ENCODE data around the gene PRICKLE2.
A peak's percentile ranks its signal among the peaks of the same experiment; 100 is the strongest.

The PRICKLE2 gene

DNA sequence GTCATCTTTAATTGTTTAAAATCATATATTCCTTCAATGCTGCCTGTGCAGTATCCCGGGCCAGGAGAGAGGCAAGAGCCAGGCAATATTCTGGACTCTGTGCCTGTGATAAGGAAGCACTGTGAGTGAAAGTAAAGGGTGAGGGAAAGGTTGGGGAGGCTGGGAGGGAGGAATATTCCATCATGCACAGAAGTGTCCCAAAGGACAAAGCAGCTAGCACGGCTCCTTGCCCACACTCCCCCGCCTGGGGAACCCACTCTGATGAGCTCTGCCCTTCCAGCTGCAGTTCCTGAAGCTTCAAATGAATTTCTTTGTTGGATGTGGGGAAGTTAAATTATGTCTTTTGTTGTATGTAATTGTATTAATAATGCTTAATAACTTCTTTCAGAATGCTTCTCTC, 1.5 kb upstream of the PRICKLE2 start:
- Histone ChIP-seq H3K27ac (ENCODE audit: extremely low read depth, low read depth, low read length) (no peak overlapping the region), H3K9me3 (ENCODE audit: control insufficient read depth, insufficient read depth, low read depth, low read length) (no peaks in the 10 kb centered on the region), H3K36me3 (ENCODE audit: control insufficient read depth in 2 of 2, insufficient read depth in 1 of 2, low read length in 2 of 2) (no peaks in the 10 kb centered on the region), H3K4me1 (ENCODE audit: control insufficient read depth, insufficient read depth, low read length) (no peaks in the 10 kb centered on the region), H3K4me3 (ENCODE audit: low read depth, low read length) (no peak overlapping the region)
- no peak for TF ChIP-seq OSR2 (tag by site-specific recombination; IDR thresholded peaks at IDR 0.05)
- no peak for TF ChIP-seq ZNF514 (tag by site-specific recombination; IDR thresholded peaks at IDR 0.05)
- ChIA-PET POLR2A (no interaction called here), CTCF (interaction anchor here (0.6 to 1.1 kb wide), 2 partner anchors 12 to 1914 kb away, joined by 4 read pairs; no protein-coding TSS in a partner anchor)

DNA sequence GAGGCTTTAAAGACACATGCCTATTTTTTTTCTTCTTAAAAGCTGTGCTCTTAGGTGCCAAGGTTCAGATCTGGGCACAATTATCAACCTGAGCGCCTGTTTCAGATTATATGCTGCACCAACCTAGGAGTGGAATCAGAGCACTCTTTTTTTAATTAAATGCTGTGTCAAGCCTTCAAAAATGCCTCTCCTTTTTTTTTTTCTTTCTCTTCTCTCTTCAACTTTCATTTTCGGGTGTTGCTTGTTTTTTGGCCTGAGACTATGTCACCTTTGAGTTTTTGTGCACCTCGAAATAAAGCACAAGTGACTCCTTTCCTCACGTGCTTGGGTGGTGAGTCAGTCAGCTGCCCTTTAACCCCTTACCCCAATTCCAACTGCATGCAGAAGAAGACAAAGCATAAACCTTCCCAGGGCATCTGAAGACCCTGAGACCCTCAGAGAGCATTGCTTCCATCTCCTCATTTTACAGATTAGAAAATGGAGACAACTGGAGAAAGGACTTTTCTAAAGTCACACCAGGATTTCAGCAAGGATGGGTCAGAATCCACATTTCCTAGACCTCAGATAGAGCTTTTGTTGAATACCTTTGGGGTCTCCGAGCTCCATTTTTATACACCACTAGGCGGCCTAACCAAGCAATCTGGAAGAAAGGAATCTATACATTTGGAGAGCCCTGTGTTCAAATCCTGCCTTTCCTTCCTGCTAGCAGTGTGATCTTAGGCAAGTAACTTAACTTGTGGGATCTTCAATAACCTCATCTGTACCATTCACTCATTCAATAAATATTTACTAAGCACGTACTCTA, 631 bp upstream of the PRICKLE2 start:
- ChIA-PET POLR2A (no interaction called here), CTCF (interaction anchor here (0.6 to 1.1 kb wide), 3 partner anchors 13 to 1913 kb away, joined by 3 to 4 read pairs (median 4); no protein-coding TSS in a partner anchor)
- H3K36me3 ChIP-seq (ENCODE audit: control insufficient read depth in 2 of 2, insufficient read depth in 1 of 2, low read length in 2 of 2): no peaks in the 10 kb centered on the region
- H3K4me1 ChIP-seq (ENCODE audit: control insufficient read depth, insufficient read depth, low read length): no peaks in the 10 kb centered on the region; the same call in 1 of the 2 replicates
- H3K27ac ChIP-seq (ENCODE audit: extremely low read depth, low read depth, low read length): no peak overlapping the region
- H3K4me3 ChIP-seq (ENCODE audit: low read depth, low read length): no peak overlapping the region
- no peaks in the 10 kb centered on the region for H3K9me3 ChIP-seq (ENCODE audit: control insufficient read depth, insufficient read depth, low read depth, low read length)
- TF ChIP-seq ZNF571 (tag by site-specific recombination; IDR thresholded peaks at IDR 0.05) (no peak), ZNF561 (tag by site-specific recombination; IDR thresholded peaks at IDR 0.05; ENCODE audit: borderline replicate concordance) (no peak), OVOL3 (tag by site-specific recombination; IDR thresholded peaks at IDR 0.05) (no peak), KLF10 (tag by site-specific recombination; IDR thresholded peaks at IDR 0.05) (no peak), ZNF350 (tag by site-specific recombination; IDR thresholded peaks at IDR 0.05) (no peak), ZNF214 (tag by site-specific recombination; IDR thresholded peaks at IDR 0.05; ENCODE audit: borderline replicate concordance) (no peak), ZNF23 (tag by site-specific recombination; IDR thresholded peaks at IDR 0.05; ENCODE audit: borderline replicate concordance) (no peak)

DNA sequence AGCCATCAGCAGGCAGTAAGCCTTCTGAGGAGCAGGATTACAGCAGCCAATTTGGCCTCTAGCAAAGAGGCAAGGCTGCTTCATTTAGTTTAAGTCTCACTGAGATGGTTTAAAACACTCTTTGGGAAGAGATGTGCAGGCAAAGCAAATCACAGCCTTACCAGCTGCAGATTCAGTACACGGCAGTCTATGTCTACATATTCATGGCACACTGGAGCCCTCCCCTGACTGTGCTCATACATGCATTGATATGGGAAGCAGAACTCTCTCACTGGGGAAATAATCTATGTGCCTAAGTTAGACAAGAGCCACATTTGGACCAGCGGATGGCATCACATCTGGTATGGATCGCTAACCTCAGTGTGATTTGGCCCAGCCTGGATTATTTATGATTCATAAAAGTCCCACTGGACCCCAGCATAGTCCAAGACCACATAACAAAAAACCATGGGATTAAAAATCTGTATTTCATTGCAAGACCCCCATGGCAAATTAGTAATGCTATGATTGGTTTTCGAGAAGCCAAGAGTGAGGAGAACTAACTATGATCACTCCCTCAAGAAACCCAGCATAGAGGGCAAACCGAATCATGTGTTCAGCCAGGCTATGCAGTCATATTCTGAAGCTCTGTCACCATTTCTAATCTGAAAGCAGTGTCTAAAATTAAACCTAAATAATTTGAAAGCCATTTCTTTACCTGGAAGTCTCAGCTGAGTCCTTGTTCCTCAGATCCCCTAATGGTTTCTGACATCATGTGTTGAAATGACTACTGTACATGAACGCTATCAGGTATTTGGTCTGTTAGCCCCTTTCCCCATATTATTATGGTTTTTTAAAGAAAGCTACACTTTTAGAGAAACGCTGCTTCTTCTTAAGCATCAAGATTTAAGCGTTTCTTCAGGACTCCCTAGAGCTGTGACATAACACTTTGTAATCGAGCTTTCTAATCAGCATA, 1.2 kb downstream of the PRICKLE2 start:
- TF ChIP-seq, protein P1, sequence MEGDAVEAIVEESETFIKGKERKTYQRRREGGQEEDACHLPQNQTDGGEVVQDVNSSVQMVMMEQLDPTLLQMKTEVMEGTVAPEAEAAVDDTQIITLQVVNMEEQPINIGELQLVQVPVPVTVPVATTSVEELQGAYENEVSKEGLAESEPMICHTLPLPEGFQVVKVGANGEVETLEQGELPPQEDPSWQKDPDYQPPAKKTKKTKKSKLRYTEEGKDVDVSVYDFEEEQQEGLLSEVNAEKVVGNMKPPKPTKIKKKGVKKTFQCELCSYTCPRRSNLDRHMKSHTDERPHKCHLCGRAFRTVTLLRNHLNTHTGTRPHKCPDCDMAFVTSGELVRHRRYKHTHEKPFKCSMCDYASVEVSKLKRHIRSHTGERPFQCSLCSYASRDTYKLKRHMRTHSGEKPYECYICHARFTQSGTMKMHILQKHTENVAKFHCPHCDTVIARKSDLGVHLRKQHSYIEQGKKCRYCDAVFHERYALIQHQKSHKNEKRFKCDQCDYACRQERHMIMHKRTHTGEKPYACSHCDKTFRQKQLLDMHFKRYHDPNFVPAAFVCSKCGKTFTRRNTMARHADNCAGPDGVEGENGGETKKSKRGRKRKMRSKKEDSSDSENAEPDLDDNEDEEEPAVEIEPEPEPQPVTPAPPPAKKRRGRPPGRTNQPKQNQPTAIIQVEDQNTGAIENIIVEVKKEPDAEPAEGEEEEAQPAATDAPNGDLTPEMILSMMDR (tag by site-specific recombination; IDR thresholded peaks at IDR 0.05): 0 out of 2 replicates have a peak, but pooled peaks have one; percentile 32
- no peak for TF ChIP-seq ZNF670 (tag by site-specific recombination; IDR thresholded peaks at IDR 0.05; ENCODE audit: low read depth)
- Histone ChIP-seq H3K36me3 (ENCODE audit: control insufficient read depth in 2 of 2, insufficient read depth in 1 of 2, low read length in 2 of 2) (no peaks in the 10 kb centered on the region), H3K27ac (ENCODE audit: extremely low read depth, low read depth, low read length) (no peak overlapping the region), H3K4me1 (ENCODE audit: control insufficient read depth, insufficient read depth, low read length) (no peaks in the 10 kb centered on the region; the same call in 1 of the 2 replicates), H3K4me3 (ENCODE audit: low read depth, low read length) (no peak overlapping the region), H3K9me3 (ENCODE audit: control insufficient read depth, insufficient read depth, low read depth, low read length) (no peaks in the 10 kb centered on the region)
- ChIA-PET POLR2A (interaction anchor here (0.9 kb wide), 1 partner anchor 15 kb away, joined by 3 read pairs; no protein-coding TSS in a partner anchor), CTCF (interaction anchor here (1.0 to 1.1 kb wide), 2 partner anchors 10 to 20 kb away, joined by 3 read pairs; no protein-coding TSS in a partner anchor)

DNA sequence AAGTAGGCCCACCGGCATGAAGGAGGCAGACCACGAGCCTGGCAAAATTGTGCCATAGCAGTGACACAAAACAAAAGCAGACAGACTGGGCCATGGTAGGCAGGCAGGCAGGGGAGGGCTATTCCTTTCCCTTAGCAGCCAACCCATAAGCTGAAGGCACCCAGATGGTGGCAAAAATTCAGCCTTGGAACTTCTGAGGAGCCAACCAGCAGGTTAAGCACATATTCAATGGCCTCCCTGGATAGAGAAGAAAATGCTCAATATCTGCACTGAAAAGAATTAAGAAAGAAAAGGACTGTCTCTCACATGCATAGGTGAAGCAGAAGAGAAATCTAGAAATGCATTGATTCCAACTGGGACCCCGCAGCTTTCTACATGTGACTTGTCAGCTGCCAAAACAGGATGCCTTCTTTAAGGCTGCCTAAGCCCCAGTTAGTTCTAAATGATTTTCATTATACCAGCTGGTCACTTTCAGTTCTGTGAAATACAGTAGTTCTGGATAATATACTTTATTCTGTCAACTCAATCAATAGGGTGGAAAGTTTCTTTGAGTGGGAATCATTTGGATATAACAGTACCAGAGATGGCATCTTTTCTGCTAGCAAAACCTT, 2.7 kb downstream of the PRICKLE2 start:
- ChIA-PET CTCF (interaction anchor here (1.2 kb wide), 1 partner anchor 192 kb away, joined by 4 read pairs; no protein-coding TSS in a partner anchor), POLR2A (no interaction called here)
- Histone ChIP-seq H3K9me3 (ENCODE audit: control insufficient read depth, insufficient read depth, low read depth, low read length) (no peaks in the 10 kb centered on the region), H3K4me1 (ENCODE audit: control insufficient read depth, insufficient read depth, low read length) (no peaks in the 10 kb centered on the region; the same call in 1 of the 2 replicates), H3K27ac (ENCODE audit: extremely low read depth, low read depth, low read length) (no peak overlapping the region), H3K4me3 (ENCODE audit: low read depth, low read length) (no peak overlapping the region), H3K36me3 (ENCODE audit: control insufficient read depth in 2 of 2, insufficient read depth in 1 of 2, low read length in 2 of 2) (no peaks in the 10 kb centered on the region)
- no peak for TF ChIP-seq ZNF473 (tag by site-specific recombination; IDR thresholded peaks at IDR 0.05)
- no peak for TF ChIP-seq ZNF133 (tag by site-specific recombination; IDR thresholded peaks at IDR 0.05)
- TF ChIP-seq KLF9 (tag by site-specific recombination; IDR thresholded peaks at IDR 0.05; ENCODE audit: low read depth): no peak
- TF ChIP-seq TRIM28 (IDR thresholded peaks at IDR 0.05; ENCODE audit: borderline replicate concordance, low read length): no peak
- no peak for TF ChIP-seq ZNF596 (tag by site-specific recombination; IDR thresholded peaks at IDR 0.05)
- no peak for TF ChIP-seq ZNF529 (tag by site-specific recombination; IDR thresholded peaks at IDR 0.05; ENCODE audit: insufficient replicate concordance)
- TF ChIP-seq, protein P2, sequence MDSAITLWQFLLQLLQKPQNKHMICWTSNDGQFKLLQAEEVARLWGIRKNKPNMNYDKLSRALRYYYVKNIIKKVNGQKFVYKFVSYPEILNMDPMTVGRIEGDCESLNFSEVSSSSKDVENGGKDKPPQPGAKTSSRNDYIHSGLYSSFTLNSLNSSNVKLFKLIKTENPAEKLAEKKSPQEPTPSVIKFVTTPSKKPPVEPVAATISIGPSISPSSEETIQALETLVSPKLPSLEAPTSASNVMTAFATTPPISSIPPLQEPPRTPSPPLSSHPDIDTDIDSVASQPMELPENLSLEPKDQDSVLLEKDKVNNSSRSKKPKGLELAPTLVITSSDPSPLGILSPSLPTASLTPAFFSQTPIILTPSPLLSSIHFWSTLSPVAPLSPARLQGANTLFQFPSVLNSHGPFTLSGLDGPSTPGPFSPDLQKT (IDR thresholded peaks at IDR 0.05; ENCODE audit: borderline replicate concordance, low read depth, low read length): no peak
- TF ChIP-seq KLF7 (tag by site-specific recombination; IDR thresholded peaks at IDR 0.05; ENCODE audit: borderline replicate concordance): no peak

All from HEK293 (cell line).